ENCODE results near the gene PRDM1.

Gene PRDM1

GRCh38 chr6:106070636-106071035 is 15.5 kb upstream of the PRDM1 start:
- no peak for DNase-seq (ENCODE audit: low spot score)

GRCh38 chr6:106072501-106073090 is 13.5 kb upstream of the PRDM1 start:
- DNase-seq (ENCODE audit: low spot score) = no peak

DNA sequence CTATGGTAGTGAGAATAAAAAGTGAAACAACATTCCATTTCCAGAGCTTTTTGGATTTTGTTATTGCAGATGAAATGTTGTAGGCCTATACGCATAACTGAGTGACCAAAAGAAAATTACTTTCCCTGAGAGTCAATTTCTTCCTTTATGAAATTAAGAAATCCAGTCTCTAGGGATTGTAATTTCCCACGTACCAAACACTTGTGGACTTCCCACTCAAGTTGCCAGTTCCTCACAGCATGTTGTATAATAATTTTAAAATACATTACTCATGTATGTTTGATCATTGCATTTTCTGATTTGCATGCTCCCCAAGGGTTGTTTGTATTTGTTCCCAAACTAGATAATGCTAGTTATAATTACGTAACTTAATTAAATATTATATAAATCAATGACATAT is 12.0 kb upstream of the PRDM1 start:
- no peak for DNase-seq (ENCODE audit: low spot score)

DNA sequence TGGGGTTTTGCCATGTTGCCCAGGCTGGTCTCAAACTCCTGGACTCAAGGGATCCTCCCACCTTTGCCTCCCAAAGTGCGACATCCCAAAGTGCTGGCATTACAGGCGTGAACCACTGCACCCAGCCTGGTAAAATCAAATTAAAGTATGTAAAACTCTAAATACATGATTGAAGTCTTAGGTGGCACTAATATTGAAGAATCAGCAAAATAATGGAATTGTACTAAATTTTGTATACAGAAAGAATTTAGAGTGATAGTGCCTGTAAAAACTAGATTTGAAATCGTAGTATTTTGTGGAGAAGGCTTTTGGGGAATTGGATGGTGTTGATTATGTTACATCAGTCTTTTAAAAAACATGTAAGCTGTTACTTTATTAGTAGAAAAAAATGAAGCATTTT is 10.0 kb upstream of the PRDM1 start:
- DNase-seq (ENCODE audit: low spot score) = no peak

GRCh38 chr6:106077170-106077569 is 9.0 kb upstream of the PRDM1 start:
- no peak for DNase-seq (ENCODE audit: low spot score)

- no peak for DNase-seq (ENCODE audit: low spot score)
These were observed 8.3 kb upstream of the PRDM1 start for GRCh38 chr6:106077881-106078280.

DNA sequence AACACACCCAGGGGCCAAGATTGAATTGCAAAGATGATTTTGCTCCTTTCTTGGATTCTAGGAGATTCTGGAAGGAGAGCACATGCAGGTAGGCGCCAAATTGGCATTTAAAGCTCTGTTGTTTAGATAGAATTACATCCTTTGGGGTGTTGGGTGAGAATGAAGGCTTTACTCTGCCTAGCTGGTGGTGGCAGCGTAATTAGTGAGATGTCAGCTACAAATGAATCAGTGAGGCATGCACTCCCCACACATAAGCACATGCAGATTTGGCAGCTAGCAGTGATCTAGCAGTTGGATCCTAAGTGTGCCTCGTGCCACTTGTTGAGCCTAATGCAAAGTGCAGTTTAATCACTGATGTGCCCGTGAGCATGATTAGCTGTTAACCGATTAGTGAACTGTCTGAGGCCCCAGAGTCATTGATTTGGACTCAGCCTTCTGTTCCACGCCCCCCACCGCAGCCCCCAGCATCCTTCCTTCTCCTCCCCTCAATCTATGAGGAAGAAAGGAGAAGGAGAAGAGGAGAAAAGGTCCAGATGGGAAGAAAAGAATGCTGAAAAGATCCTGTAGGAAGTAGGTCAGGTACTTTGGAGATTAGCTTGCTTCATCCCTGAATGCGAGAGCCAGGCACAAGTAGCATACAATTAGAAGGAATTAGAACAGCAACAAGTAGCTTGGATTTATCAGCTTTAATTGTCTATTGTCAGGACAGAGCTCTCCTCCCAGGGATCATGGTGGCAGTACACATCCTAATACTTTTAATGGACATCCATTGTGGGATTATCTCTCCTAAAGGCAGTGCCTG is 6.0 kb upstream of the PRDM1 start:
- no peak for DNase-seq (ENCODE audit: low spot score)

DNA sequence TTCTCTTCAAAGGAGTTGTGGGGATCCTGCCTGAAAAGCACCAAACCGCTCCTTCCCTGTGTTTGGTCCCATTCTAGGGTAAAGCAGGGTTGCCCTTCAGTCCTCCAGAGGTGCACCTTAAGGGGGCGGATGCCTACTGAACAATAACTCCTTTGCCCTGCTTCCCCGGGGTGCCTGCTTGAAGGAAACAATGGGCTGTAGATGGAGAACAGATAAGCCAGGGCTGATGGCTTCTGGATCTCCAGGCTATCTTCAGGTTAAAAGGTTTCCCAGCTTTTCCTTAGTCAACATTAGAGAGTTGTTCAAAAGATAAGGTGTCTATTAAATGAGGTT is 5.4 kb upstream of the PRDM1 start:
- DNase-seq (ENCODE audit: low spot score) = no peak

GRCh38 chr6:106081715-106082114 is 4.4 kb upstream of the PRDM1 start:
- DNase-seq (ENCODE audit: low spot score) = no peak

DNA sequence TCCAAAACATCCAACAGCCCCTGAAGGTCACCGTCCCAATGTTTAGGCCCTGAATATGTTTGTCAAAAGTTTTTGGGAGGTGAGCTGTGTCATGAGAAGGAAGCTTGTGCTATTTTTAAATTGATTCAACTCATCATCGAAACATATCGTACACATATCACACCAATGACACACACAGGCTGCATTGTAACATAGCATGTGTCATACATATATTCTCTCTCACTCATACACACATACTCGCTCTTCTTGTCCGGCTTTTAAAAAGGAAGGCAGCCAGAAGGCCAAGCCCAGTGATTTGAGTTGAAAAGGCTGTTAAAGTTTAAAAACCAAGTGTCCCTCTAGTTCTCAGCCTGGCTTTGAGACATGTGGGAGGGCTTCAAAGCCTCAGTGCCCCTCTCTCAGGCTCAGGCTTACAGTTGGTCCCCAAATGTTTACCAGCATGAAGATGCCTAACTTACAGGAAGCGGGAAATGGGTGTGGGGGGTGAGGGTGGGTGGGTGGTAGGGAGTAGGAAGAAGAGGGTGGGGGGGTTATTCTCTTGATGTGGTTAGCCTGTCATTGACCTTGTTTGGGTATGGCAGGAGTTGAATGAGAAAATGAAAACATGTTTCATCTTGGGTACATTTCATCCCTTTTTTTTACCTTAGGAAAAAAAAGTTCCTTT is 3.3 kb upstream of the PRDM1 start:
- DNase-seq (ENCODE audit: low spot score) = no peak

DNA sequence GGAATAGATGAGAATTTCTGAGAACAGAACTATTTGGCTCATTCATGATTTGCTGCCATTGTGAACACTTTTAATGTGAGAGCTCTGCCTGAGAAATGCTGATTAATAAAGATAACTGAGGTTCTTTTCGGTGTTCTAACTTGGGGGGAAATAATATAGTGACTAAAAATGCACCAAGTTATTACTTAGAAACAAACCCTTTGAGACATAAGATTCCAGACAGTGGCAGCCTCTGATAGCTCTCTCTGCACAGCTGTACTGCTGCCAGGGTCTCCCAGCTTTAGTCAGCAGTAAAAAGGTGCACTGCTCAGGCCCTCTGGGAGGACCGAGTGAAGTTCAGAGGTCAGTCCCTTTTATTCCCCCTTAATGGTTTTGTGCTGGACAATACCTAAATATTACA is 2.5 kb upstream of the PRDM1 start:
- no peak for DNase-seq (ENCODE audit: low spot score)

GRCh38 chr6:106084106-106084988 is 1.8 kb upstream of the PRDM1 start:
- peak; percentile 64 for DNase-seq (ENCODE audit: low spot score)

GRCh38 chr6:106084989-106085691 is 996 bp upstream of the PRDM1 start:
- DNase-seq (ENCODE audit: low spot score) = no peak

- DNase-seq (ENCODE audit: low spot score) = no peak
These were observed 498 bp upstream of the PRDM1 start for GRCh38 chr6:106085692-106085983.

- no peak for DNase-seq (ENCODE audit: low spot score)
These were observed 659 bp downstream of the PRDM1 start for GRCh38 chr6:106086814-106087175.

- peak; percentile 69 for DNase-seq (ENCODE audit: low spot score)
These were observed 1.6 kb downstream of the PRDM1 start for GRCh38 chr6:106087548-106088325.

- peak; percentile 54 for DNase-seq (ENCODE audit: low spot score)
These were observed 3.9 kb downstream of the PRDM1 start for GRCh38 chr6:106090001-106090400.

- no peak for DNase-seq (ENCODE audit: low spot score)
These were observed 6.1 kb downstream of the PRDM1 start for GRCh38 chr6:106092279-106092678.

DNA sequence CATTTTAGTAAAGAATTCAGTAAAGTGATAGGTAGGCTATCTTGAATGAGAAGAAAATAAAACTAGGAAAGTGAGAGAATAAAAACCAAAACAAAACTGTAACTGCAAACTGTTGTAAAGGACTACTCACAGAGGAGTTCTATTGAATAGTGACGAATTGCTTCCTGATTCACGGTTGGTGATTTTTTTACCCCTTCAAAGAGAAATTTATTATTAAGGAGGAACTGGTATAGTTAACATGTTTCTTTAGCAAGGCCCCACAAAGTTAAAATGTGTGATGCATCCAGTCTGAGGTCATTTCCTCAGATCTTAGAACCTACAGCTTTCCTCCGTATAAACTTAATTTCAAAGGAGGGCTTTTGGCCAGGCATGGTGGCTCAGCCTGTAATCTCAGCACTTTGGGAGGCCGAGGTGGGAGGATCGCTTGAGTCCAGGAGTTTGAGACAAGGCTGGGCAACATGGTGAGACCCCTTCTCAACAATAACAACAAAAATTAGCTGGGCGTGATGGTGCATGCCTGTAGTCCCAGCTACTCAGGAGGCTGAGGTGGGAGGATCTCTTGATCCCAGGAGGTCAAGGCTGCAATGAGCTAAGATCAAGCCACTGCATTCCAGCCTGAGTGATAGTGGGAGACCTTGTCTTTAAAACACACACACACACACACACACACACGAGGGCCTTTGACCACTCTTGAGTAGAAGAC is 8.3 kb downstream of the PRDM1 start:
- no peak for DNase-seq (ENCODE audit: low spot score)

DNA sequence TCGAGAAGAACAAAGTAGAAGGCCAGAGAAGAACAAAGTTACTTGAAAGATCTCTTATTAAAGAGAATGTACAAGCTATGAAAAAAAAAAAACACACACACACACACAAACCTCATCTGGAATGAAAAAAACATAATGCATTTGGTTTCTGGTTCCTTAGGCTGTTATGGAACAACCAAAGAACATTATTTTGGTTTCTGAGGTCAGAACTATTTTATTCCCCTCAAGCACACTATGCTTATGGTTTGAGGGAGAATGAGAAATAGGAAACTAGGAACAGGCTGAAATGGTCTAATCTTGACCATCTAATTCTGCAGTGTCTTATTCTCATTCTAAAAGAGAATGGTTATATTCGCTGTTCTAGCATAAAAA is 8.8 kb downstream of the PRDM1 start:
- no peak for DNase-seq (ENCODE audit: low spot score)
